Karpas-422 (cell line): ENCODE measurements around the gene MUC6. TPM values are rescaled to one million over a fixed set of nuclear protein-coding genes. Genes with fewer than 3 reads are reported as not detected.

ENCODE experiments used
- DNase-seq: peaks from one replicate; pipeline ENCODE4 v3.0.0-alpha.2; 2015
- H2AFZ ChIP-seq: fragments of 200-600 bp; sonication (generic); 2 replicates; pipeline ENCODE4 v1.6.1; 2014; ENCODE audit warnings: antibody characterized with exemption, low read length, mixed read lengths
- H3K27ac ChIP-seq: fragments of 200-600 bp; sonication (generic); 2 replicates; pipeline ENCODE4 v1.5.1; 2014; ENCODE audit warnings: mild to moderate bottlenecking, low read length, moderate library complexity
- H3K27me3 ChIP-seq: fragments of 200-600 bp; sonication (generic); 2 replicates; pipeline ENCODE4 v1.6.1; 2014; ENCODE audit warnings: low read length, mixed read lengths
- H3K36me3 ChIP-seq: fragments of 200-600 bp; sonication (generic); 2 replicates; pipeline ENCODE4 v1.6.1; 2014; ENCODE audit warnings: low read length, mixed read lengths; ENCODE audit not compliant: insufficient read depth
- H3K4me1 ChIP-seq: fragments of 200-600 bp; sonication (generic); 2 replicates; pipeline ENCODE4 v1.6.1; 2014; ENCODE audit warnings: mild to moderate bottlenecking, low read length, mixed read lengths
- H3K4me2 ChIP-seq: fragments of 200-600 bp; sonication (generic); 2 replicates; pipeline ENCODE4 v1.6.1; 2014; ENCODE audit warnings: low read length, low read depth, mild to moderate bottlenecking; ENCODE audit not compliant: poor library complexity, severe bottlenecking
- H3K4me3 ChIP-seq: fragments of 200-600 bp; sonication (generic); 2 replicates; pipeline ENCODE4 v1.5.1; 2014; ENCODE audit warnings: mild to moderate bottlenecking, antibody characterized with exemption, low read length, mixed read lengths
- H3K79me2 ChIP-seq: fragments of 200-600 bp; sonication (generic); 2 replicates; pipeline ENCODE4 v1.6.1; 2014; ENCODE audit warnings: mild to moderate bottlenecking, low read length, mixed read lengths
- H3K9ac ChIP-seq: fragments of 200-600 bp; sonication (generic); 2 replicates; pipeline ENCODE4 v1.6.0; 2014; ENCODE audit warnings: low read length
- H3K9me2 ChIP-seq: fragments of 200-600 bp; sonication (generic), shearing (Covaris generic); replicated peaks from 2 replicates; pipeline ENCODE4 v1.6.0; 2014; ENCODE audit warnings: mild to moderate bottlenecking, low read length, moderate library complexity; ENCODE audit not compliant: insufficient read depth
- H3K9me3 ChIP-seq: fragments of 300-700, 200-600 bp; sonication (generic); 2 replicates; pipeline ENCODE4 v1.6.1; 2014; ENCODE audit warnings: low read length, mixed read lengths
- H4K20me1 ChIP-seq: fragments of 200-600 bp; sonication (generic); 2 replicates; pipeline ENCODE4 v1.6.1; 2014; ENCODE audit warnings: mild to moderate bottlenecking, antibody characterized with exemption, low read length, low read depth; ENCODE audit not compliant: insufficient read depth
- total RNA-seq: library from RNA; depleted of rRNA; stranded (reverse); fragments of >200 nt; shearing (Covaris generic); gene quantifications from 2 replicates; pipeline ENCODE4 v1.2.3, GENCODE V29; 2014; ENCODE audit warnings: low replicate concordance

MUC6 gene
- total RNA-seq, 1 experiment from 2014 or later: not detected

DNA sequence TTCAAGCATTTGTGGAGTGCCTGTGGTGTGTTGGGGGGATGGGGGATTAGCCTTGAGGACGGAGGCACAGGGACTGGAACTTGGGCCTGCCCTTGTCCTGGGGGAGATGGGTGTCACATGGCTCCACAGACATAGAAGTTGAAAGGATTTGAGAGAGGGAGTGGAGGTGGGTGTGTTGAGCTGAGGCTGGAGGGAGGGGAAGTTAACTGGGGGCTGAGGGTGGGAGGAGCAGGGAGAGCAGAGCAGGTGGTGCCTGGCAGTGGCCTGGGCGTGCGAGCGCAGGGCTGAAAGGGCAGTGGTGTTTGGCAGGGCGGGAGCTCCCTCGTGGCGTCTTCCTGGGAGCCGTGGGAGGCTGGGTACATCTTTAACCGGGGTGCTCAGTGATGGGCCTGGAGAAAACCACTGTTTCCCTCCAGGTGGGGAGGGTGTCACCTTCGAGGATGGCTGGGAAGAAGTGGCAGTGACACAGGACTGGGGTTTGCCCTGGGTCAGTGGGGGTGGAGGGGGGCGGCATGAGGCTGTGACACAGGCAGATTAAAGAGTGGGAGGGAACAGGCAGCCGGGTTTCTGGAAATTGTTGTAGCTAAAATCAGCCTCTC, 65.3 kb downstream of the MUC6 start:
- H2AFZ ChIP-seq: no peak overlapping the region

GRCh38 chr11:970319-970871, 66.1 kb downstream of the MUC6 start:
- no peak overlapping the region for H3K4me2 ChIP-seq
- no peaks in the 10 kb centered on the region for H3K9me3 ChIP-seq
- H2AFZ ChIP-seq: no peak overlapping the region
- no peak for DNase-seq
- no peaks in the 10 kb centered on the region for H3K9me2 ChIP-seq
- peaks cover 12% of the 10 kb centered on the region for H3K79me2 ChIP-seq
- H3K27me3 ChIP-seq: no peaks in the 10 kb centered on the region
- H3K4me1 ChIP-seq: no peaks in the 10 kb centered on the region
- no peak overlapping the region for H3K9ac ChIP-seq
- no peak overlapping the region for H3K4me3 ChIP-seq
- no peaks in the 10 kb centered on the region for H3K36me3 ChIP-seq
- H3K27ac ChIP-seq: no peak overlapping the region
- H4K20me1 ChIP-seq: no peaks in the 10 kb centered on the region; the same call in 1 of the 2 replicates

More for the DNA sequence above, 65.3 kb downstream of the MUC6 start:
- Histone ChIP-seq H3K4me2 (no peak overlapping the region), H3K4me1 (no peaks in the 10 kb centered on the region), H3K27me3 (no peaks in the 10 kb centered on the region), H3K4me3 (no peak overlapping the region), H4K20me1 (no peaks in the 10 kb centered on the region; the same call in 1 of the 2 replicates), H3K36me3 (no peaks in the 10 kb centered on the region), H3K79me2 (peaks cover 6% of the 10 kb centered on the region; the same call in 1 of the 2 replicates), H3K27ac (no peak overlapping the region), H3K9me2 (no peaks in the 10 kb centered on the region), H3K9me3 (no peaks in the 10 kb centered on the region), H3K9ac (no peak overlapping the region)
- no peak for DNase-seq

DNA sequence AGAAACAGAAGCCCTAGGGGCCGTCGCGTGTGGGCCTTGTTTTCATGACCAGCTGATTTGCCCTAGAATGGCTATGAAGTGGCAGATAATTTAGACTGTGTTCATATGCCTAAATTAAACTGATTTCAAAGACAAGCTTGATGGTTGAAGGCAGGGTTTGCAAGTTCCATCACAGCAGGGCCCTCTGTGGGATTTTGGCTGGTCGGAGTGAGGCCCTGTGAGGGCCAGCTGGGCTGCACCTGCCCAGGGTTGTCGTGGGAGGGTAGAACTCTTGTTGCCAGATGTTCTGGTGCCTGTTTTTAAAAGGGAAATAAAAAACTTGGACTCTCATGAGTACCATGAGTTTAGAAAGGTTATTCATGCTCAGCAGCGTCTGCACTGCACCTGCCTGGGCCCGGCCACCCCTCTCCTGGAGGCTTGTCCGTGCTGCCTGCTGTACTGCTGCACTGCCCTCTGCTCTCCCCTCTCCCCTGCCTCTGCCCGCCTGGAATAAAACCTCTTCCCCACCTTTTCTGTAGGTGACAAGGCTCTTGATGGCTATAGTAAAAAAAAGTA, 66.8 kb downstream of the MUC6 start:
- H3K4me2 ChIP-seq: no peak overlapping the region
- no peaks in the 10 kb centered on the region; the same call in 1 of the 2 replicates for H4K20me1 ChIP-seq
- H3K27me3 ChIP-seq: no peaks in the 10 kb centered on the region
- no peaks in the 10 kb centered on the region for H3K36me3 ChIP-seq
- no peak overlapping the region for H3K9ac ChIP-seq
- H3K79me2 ChIP-seq: peaks cover 15% of the 10 kb centered on the region
- no peaks in the 10 kb centered on the region for H3K9me2 ChIP-seq
- no peak for DNase-seq
- H3K27ac ChIP-seq: no peak overlapping the region
- H3K4me1 ChIP-seq: no peaks in the 10 kb centered on the region
- no peaks in the 10 kb centered on the region for H3K9me3 ChIP-seq
- no peak overlapping the region for H3K4me3 ChIP-seq
- no peak overlapping the region for H2AFZ ChIP-seq

- H3K4me3 ChIP-seq: no peak overlapping the region
- H3K4me1 ChIP-seq: no peaks in the 10 kb centered on the region
- no peak for DNase-seq
- no peak overlapping the region for H3K9ac ChIP-seq
- no peak overlapping the region for H2AFZ ChIP-seq
- no peaks in the 10 kb centered on the region for H3K9me3 ChIP-seq
- H4K20me1 ChIP-seq: no peaks in the 10 kb centered on the region; the same call in 1 of the 2 replicates
- no peaks in the 10 kb centered on the region for H3K9me2 ChIP-seq
- H3K79me2 ChIP-seq: peaks cover 15% of the 10 kb centered on the region
- no peak overlapping the region for H3K27ac ChIP-seq
- H3K27me3 ChIP-seq: no peaks in the 10 kb centered on the region
- no peak overlapping the region for H3K4me2 ChIP-seq
- no peaks in the 10 kb centered on the region for H3K36me3 ChIP-seq
Observed at GRCh38 chr11:968822-969221, 67.7 kb downstream of the MUC6 start.

DNA sequence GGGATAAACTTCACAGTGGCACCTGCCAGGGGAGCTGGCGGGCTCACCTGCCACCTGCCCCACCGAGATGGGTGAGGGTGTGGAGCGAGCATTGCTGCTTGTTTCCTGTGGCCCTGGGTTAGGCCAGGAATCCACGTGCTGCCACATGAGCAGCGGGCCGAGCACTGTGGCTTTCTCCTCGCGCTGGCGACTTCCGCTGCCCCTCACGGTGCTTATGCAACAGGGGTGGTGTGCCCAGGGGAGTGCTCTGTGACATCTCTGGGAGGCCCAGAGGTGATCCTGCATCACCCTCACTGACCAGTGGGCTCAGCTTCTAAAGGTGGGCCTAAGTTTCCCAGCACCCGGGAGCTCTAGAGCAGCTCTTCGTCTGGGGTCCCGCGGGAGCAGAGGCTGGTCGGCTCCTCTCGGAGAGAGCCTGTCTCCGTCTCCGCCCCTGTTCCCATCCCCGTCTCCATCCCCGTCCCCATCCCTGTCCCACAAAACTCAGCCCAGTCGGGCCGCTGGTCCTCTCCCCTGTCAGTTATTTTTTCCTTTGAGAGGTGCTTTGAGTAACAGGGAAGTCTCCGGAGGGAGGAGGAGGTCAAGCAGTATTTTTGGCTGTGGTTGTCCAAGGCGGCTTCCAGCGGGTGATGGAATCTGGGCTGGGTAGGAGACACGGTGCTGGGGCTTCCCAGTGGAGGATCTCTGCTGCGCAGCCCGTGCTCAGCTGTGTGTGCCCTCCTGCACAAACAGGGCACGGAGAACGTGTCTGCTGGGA, 68.3 kb downstream of the MUC6 start:
- Histone ChIP-seq H2AFZ (no peak overlapping the region), H3K4me3 (no peak overlapping the region), H4K20me1 (no peaks in the 10 kb centered on the region; the same call in 1 of the 2 replicates)

GRCh38 chr11:965206-965775, 71.2 kb downstream of the MUC6 start:
- Histone ChIP-seq H3K36me3 (no peaks in the 10 kb centered on the region), H3K4me1 (no peaks in the 10 kb centered on the region), H3K9me3 (no peaks in the 10 kb centered on the region), H3K4me3 (no peak overlapping the region), H3K27me3 (no peaks in the 10 kb centered on the region), H3K79me2 (peaks cover 15% of the 10 kb centered on the region), H3K9ac (no peak overlapping the region), H3K27ac (no peak overlapping the region), H3K4me2 (no peak overlapping the region), H4K20me1 (no peaks in the 10 kb centered on the region; the same call in 1 of the 2 replicates), H2AFZ (no peak overlapping the region), H3K9me2 (no peaks in the 10 kb centered on the region)
- no peak for DNase-seq

More for the DNA sequence above, 68.3 kb downstream of the MUC6 start:
- no peak overlapping the region for H3K4me2 ChIP-seq
- DNase-seq: no peak
- no peaks in the 10 kb centered on the region for H3K4me1 ChIP-seq
- no peaks in the 10 kb centered on the region for H3K9me2 ChIP-seq
- H3K27me3 ChIP-seq: no peaks in the 10 kb centered on the region
- H3K79me2 ChIP-seq: peaks cover 15% of the 10 kb centered on the region
- no peaks in the 10 kb centered on the region for H3K9me3 ChIP-seq
- no peak overlapping the region for H3K27ac ChIP-seq
- H3K36me3 ChIP-seq: no peaks in the 10 kb centered on the region
- H3K9ac ChIP-seq: no peak overlapping the region

- Histone ChIP-seq H3K4me2 (no peak overlapping the region), H3K9me2 (no peaks in the 10 kb centered on the region), H3K9me3 (no peaks in the 10 kb centered on the region), H3K27me3 (no peaks in the 10 kb centered on the region), H3K27ac (no peak overlapping the region), H3K36me3 (no peaks in the 10 kb centered on the region), H3K9ac (no peak overlapping the region), H2AFZ (no peak overlapping the region), H3K79me2 (peaks cover 15% of the 10 kb centered on the region), H3K4me3 (no peak overlapping the region), H3K4me1 (no peaks in the 10 kb centered on the region), H4K20me1 (no peaks in the 10 kb centered on the region; the same call in 1 of the 2 replicates)
- DNase-seq: no peak
Observed at GRCh38 chr11:963852-964251, 72.7 kb downstream of the MUC6 start.
